Left renal cortex interstitium (tissue), 4 donors: ENCODE data around the gene FHL3. TPM values are rescaled to one million over a fixed set of nuclear protein-coding genes. Genes with fewer than 3 reads are reported as not detected.

Source experiments
- DNase-seq, 4 donors: peaks; one replicate each; pipeline ENCODE4 v3.0.0-alpha.2; 2013; ENCODE audit warnings: low read depth in 4 of 4, low spot score in 2 of 4, missing footprints in 1 of 4
- polyA plus RNA-seq, 4 donors: library from polyadenylated mRNA; unstranded; fragments of 120-200 nt; gene quantifications; one replicate each; pipeline ENCODE4 v1.2.1, GENCODE V29; 2013; ENCODE audit not compliant: insufficient read length in 4 of 4

FHL3 gene
- polyA plus RNA-seq, 4 donors = 14.9 to 29.7 (median 23.1) TPM

GRCh38 chr1:37947364-37947763, 58.0 kb downstream of the FHL3 start:
- DNase-seq = no peak

Other genes with a start within 250 kb of the FHL3 start
- under 1 TPM; 0.07 to 0.37 (median 0.19) TPM for gene EPHA10, start 240.4 kb downstream of the FHL3 start, polyA plus RNA-seq
- 1 to 10 TPM; 3.5 to 5.5 (median 4.7) TPM for gene MANEAL, start 211.7 kb downstream of the FHL3 start, polyA plus RNA-seq
- gene C1orf122, start 197.7 kb downstream of the FHL3 start, polyA plus RNA-seq = 10 to 100 TPM; 21.7 to 45.5 (median 30.0) TPM
- 10 to 100 TPM; 11.4 to 16.5 (median 12.7) TPM for gene YRDC, start 197.3 kb downstream of the FHL3 start, polyA plus RNA-seq
- gene MTF1, start 145.9 kb downstream of the FHL3 start, polyA plus RNA-seq = 1 to 10 TPM; 8.0 to 9.5 (median 8.4) TPM
- 10 to 100 TPM; 14.7 to 29.2 (median 23.0) TPM for gene INPP5B, start 58.5 kb downstream of the FHL3 start, polyA plus RNA-seq
- 100 to 1,000 TPM in 2 of 4 donors, 10 to 100 TPM in 2; 89.9 to 114 (median 101) TPM for gene SF3A3, start 15.5 kb downstream of the FHL3 start, polyA plus RNA-seq
- 10 to 100 TPM; 36.9 to 43.1 (median 42.3) TPM for gene UTP11, start 7.2 kb upstream of the FHL3 start, polyA plus RNA-seq
- gene POU3F1, start 41.3 kb upstream of the FHL3 start, polyA plus RNA-seq = 1 to 10 TPM in 2 of 4 donors, under 1 TPM in 2; 0.79 to 2.2 (median 0.96) TPM